Measurements from ENCODE around the gene SCYL2. TPM values are rescaled to one million over a fixed set of nuclear protein-coding genes. Genes with fewer than 3 reads are reported as not detected.

Gene SCYL2

DNA sequence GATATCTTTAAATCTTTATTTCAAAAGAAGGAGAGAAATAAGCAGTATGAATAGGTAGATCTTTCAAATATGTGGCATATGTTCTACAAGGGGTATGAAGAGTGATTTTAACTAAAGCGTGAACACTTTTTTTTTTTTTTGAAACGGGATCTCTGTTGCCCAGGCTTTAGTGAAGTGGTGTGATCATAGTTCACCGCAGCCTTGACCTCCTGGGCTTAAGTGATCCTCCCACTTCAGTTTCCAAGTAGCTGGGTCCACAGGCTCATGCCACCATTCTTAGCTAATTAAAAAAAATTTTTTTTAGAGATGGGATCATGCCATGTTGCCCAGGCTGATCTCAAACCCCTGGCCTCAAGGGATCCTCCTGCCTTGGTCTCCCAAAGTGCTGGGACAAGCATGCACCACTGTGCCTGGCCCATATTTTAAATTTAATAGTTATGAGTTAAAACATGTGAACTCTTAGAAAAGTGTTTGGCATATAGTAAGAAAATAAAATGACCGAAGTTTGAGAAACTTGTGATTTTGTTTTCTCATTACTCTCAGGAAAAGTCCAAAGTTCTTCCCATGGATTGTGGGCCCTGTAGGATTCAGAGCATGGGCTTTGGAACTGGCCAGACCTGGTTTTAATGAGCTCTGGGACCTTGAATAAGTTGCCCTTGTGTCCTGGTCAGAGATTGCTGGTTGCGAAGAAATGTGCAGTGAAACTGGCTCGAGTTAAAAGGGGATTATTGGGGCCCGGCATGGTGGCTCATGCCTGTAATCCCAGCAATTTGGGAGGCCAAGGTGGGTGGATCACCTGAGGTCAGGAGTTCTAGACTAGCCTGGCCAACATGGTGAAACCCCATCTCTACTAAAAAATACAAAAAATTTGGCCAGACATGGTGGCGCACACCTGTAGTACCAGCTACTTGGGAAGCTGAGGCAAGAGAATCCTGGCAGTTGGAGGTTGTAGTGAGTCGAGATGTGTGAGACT, 116.9 kb downstream of the SCYL2 start:
- H3K79me1 ChIP-seq (ENCODE audit: low read length): no peaks in the 10 kb centered on the region
- no peak overlapping the region for H2AK5ac ChIP-seq (ENCODE audit: low read length)
- H3K36me3 ChIP-seq (ENCODE audit: control insufficient read depth, insufficient read depth, low read length): no peaks in the 10 kb centered on the region
- no peak overlapping the region for H2BK15ac ChIP-seq (replicated peaks; ENCODE audit: low read depth)
- no peak overlapping the region for H3K4me2 ChIP-seq (ENCODE audit: low read length)
- no peak for DNase-seq
- no peaks in the 10 kb centered on the region for H3K27me3 ChIP-seq (ENCODE audit: insufficient read depth, low read length, poor library complexity)
- H3K23ac ChIP-seq (ENCODE audit: low read length): no peak overlapping the region
- H3K27ac ChIP-seq (ENCODE audit: low read depth, low read length): no peak overlapping the region
- H4K8ac ChIP-seq (ENCODE audit: low read depth, low read length): no peak overlapping the region
- no peak overlapping the region for H3K56ac ChIP-seq (ENCODE audit: low read length)
- no peak overlapping the region for H3K18ac ChIP-seq (ENCODE audit: low read length)
- H2BK5ac ChIP-seq (ENCODE audit: low read length): no peak overlapping the region
- H3K4me1 ChIP-seq (ENCODE audit: control insufficient read depth, low read depth, low read length): no peaks in the 10 kb centered on the region
- no peak overlapping the region for H3K4ac ChIP-seq (ENCODE audit: low read depth, low read length)
- no peak overlapping the region for H3K9ac ChIP-seq (ENCODE audit: low read length)
- no CpG with 5 or more reads among the region's 9 CpGs for WGBS (ENCODE audit: extremely low coverage, insufficient coverage, low lambda C conversion rate)
- no peak overlapping the region for H3K4me3 ChIP-seq (ENCODE audit: low read length)
- no peaks in the 10 kb centered on the region for H3K79me2 ChIP-seq (ENCODE audit: control insufficient read depth, insufficient read depth, low read length)
- no peak overlapping the region for H2BK120ac ChIP-seq (ENCODE audit: low read depth, low read length)
- H4K5ac ChIP-seq (ENCODE audit: low read length): no peak overlapping the region

DNA sequence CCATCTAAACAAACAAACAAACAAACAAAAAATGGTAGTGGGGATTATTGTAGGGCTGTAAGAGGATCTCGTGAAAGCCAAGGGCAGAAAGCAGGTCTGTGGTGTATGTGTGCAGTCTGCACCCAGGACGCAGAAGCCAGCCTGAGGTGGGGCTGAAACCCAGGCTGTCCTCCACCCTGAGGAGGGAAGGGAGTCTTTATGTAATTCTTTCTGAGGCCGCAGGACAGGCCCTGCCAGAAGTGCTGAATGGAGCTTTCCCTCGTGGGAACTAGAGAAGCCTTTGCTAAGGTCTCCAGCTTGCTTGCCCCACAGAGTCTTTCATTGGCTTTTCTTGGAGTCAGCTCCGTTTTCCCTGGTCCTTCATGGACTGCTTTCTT, 117.6 kb downstream of the SCYL2 start:
- no peak overlapping the region for H2BK5ac ChIP-seq (ENCODE audit: low read length)
- no peaks in the 10 kb centered on the region for H3K79me1 ChIP-seq (ENCODE audit: low read length)
- H3K4me2 ChIP-seq (ENCODE audit: low read length): no peak overlapping the region
- no peak overlapping the region for H3K56ac ChIP-seq (ENCODE audit: low read length)
- no peak overlapping the region for H4K5ac ChIP-seq (ENCODE audit: low read length)
- H2BK120ac ChIP-seq (ENCODE audit: low read depth, low read length): no peak overlapping the region
- H3K18ac ChIP-seq (ENCODE audit: low read length): no peak overlapping the region
- no peak overlapping the region for H3K27ac ChIP-seq (ENCODE audit: low read depth, low read length)
- H2AK5ac ChIP-seq (ENCODE audit: low read length): no peak overlapping the region
- H3K79me2 ChIP-seq (ENCODE audit: control insufficient read depth, insufficient read depth, low read length): no peaks in the 10 kb centered on the region
- no peak for DNase-seq
- H4K8ac ChIP-seq (ENCODE audit: low read depth, low read length): no peak overlapping the region
- WGBS (ENCODE audit: extremely low coverage, insufficient coverage, low lambda C conversion rate): no CpG with 5 or more reads among the region's 5 CpGs
- no peak overlapping the region for H2BK15ac ChIP-seq (replicated peaks; ENCODE audit: low read depth)
- H3K9ac ChIP-seq (ENCODE audit: low read length): no peak overlapping the region
- no peak overlapping the region for H3K23ac ChIP-seq (ENCODE audit: low read length)
- no peaks in the 10 kb centered on the region for H3K36me3 ChIP-seq (ENCODE audit: control insufficient read depth, insufficient read depth, low read length)
- no peaks in the 10 kb centered on the region for H3K4me1 ChIP-seq (ENCODE audit: control insufficient read depth, low read depth, low read length)
- H3K4ac ChIP-seq (ENCODE audit: low read depth, low read length): no peak overlapping the region
- no peaks in the 10 kb centered on the region for H3K27me3 ChIP-seq (ENCODE audit: insufficient read depth, low read length, poor library complexity)
- no peak overlapping the region for H3K4me3 ChIP-seq (ENCODE audit: low read length)

DNA sequence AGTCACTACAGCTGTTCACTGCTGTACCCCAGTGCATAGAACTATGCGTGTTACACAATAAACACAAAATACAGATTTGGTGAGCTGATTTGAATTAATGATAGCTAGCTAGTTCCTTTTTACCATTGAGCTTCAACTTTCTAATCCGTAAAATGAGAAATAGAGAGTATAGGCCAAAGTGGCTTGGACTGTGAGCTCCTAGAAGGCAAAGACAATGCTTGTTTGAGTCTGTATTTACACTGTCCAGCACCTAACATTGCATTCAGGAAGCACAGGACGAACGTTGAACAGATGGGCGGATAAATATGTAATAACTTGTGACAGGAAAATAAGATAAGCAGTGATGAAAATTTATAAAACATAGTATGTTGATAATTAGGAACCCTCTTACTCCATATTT, 121.4 kb downstream of the SCYL2 start:
- H3K4me2 ChIP-seq (ENCODE audit: low read length): no peak overlapping the region
- DNase-seq: no peak
- no peaks in the 10 kb centered on the region for H3K27me3 ChIP-seq (ENCODE audit: insufficient read depth, low read length, poor library complexity)
- no peak overlapping the region for H3K4me3 ChIP-seq (ENCODE audit: low read length)
- no peak overlapping the region for H3K9ac ChIP-seq (ENCODE audit: low read length)
- no peak overlapping the region for H2BK15ac ChIP-seq (replicated peaks; ENCODE audit: low read depth)
- no peak overlapping the region for H4K8ac ChIP-seq (ENCODE audit: low read depth, low read length)
- no peak overlapping the region for H3K27ac ChIP-seq (ENCODE audit: low read depth, low read length)
- H2BK5ac ChIP-seq (ENCODE audit: low read length): no peak overlapping the region
- H3K23ac ChIP-seq (ENCODE audit: low read length): no peak overlapping the region
- H3K4ac ChIP-seq (ENCODE audit: low read depth, low read length): no peak overlapping the region
- no peaks in the 10 kb centered on the region for H3K79me2 ChIP-seq (ENCODE audit: control insufficient read depth, insufficient read depth, low read length)
- no peak overlapping the region for H3K18ac ChIP-seq (ENCODE audit: low read length)
- H2BK120ac ChIP-seq (ENCODE audit: low read depth, low read length): no peak overlapping the region
- H3K36me3 ChIP-seq (ENCODE audit: control insufficient read depth, insufficient read depth, low read length): no peaks in the 10 kb centered on the region
- no CpG with 5 or more reads among the region's 5 CpGs for WGBS (ENCODE audit: extremely low coverage, insufficient coverage, low lambda C conversion rate)
- H3K4me1 ChIP-seq (ENCODE audit: control insufficient read depth, low read depth, low read length): no peaks in the 10 kb centered on the region
- no peak overlapping the region for H2AK5ac ChIP-seq (ENCODE audit: low read length)
- no peak overlapping the region for H3K56ac ChIP-seq (ENCODE audit: low read length)
- H3K79me1 ChIP-seq (ENCODE audit: low read length): no peaks in the 10 kb centered on the region
- no peak overlapping the region for H4K5ac ChIP-seq (ENCODE audit: low read length)

Small RNA genes lying within 50 kb of the gene (small RNA-seq; reads per million reads assigned to genes)
- not detected for gene RF00019 (ENCODE audit: insufficient read depth)

Measured in mesendoderm (in vitro differentiated cells).